ENCODE measurements around the gene SLC46A2. TPM values are rescaled to one million over a fixed set of nuclear protein-coding genes. Genes with fewer than 3 reads are reported as not detected.

The SLC46A2 gene
- polyA plus RNA-seq, 4 donors = 0.03 to 0.30 TPM; not detected in 2

DNA sequence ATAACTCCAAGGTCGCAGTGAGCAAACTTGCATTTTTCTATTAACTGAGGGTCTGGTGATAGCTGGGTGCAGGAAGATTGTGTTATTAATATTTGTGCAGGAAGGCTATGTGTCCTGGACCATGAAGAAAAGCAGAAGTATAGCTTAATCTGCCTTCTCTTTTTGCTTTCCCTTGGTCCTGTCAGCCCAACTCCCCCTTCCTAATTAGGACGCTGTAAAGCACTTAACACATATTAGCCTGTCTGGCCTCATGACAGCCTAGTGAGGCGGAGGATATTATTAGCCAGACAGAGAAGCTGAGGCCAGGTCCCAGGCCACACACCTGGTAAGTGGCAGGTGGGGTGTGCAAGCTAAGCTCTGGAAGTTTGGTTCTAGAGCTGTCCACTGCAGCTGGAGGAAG lies 29.5 kb downstream of the SLC46A2 start:
- Histone ChIP-seq H3K27me3 (ENCODE audit: control insufficient read depth in 3 of 3, insufficient read depth in 3 of 3, low read length in 3 of 3) (no peaks in the 10 kb centered on the region), H3K4me3 (ENCODE audit: low read depth in 1 of 3, low read length in 3 of 3) (no peak overlapping the region), H3K4me1 (ENCODE audit: control insufficient read depth in 3 of 3, insufficient read depth in 2 of 3, low read depth in 1 of 3, low read length in 2 of 3) (no peaks in the 10 kb centered on the region), H3K36me3 (ENCODE audit: control insufficient read depth in 3 of 3, insufficient read depth in 2 of 3, low read depth in 1 of 3, low read length in 3 of 3) (peaks cover 0 to 52% (median 0%) of the 10 kb centered on the region in 3 donors), H3K9me3 (ENCODE audit: control insufficient read depth in 2 of 2, insufficient read depth in 1 of 2, low read depth in 1 of 2, low read length in 1 of 2) (no peaks in the 10 kb centered on the region), H3K27ac (ENCODE audit: low read depth in 1 of 3, low read length in 2 of 3) (no peak overlapping the region)
- 76 to 98% (median 82%) methylated on average over 3 of the region's 3 CpGs for WGBS, 3 donors
- FAIRE-seq (no peak), DNase-seq (no peak)

DNA sequence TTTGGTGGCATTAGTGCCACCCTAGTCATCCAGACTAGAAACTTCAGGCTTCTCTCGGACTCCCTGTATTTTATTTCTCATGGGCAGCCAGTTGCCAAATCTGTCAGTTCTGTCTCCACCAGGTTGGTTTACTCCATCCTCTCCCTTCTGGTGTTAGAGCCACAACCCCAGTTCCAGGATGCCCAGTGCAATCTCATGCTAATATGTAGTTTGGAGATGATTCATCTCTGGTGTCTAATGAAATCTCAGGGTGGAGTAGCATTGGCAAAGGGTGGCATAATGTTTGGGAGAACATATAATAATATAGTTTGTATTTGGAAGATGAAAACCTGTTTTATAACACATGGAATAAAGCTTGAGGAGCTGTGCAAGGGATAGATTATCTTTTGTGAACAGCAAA lies 30.2 kb downstream of the SLC46A2 start:
- FAIRE-seq (no peak), DNase-seq (no peak)
- H3K36me3 ChIP-seq (ENCODE audit: control insufficient read depth in 3 of 3, insufficient read depth in 2 of 3, low read depth in 1 of 3, low read length in 3 of 3) = peaks cover 0 to 55% (median 0%) of the 10 kb centered on the region in 3 donors
- H3K9me3 ChIP-seq (ENCODE audit: control insufficient read depth in 2 of 2, insufficient read depth in 1 of 2, low read depth in 1 of 2, low read length in 1 of 2) = no peaks in the 10 kb centered on the region
- H3K27me3 ChIP-seq (ENCODE audit: control insufficient read depth in 3 of 3, insufficient read depth in 3 of 3, low read length in 3 of 3) = no peaks in the 10 kb centered on the region
- H3K4me1 ChIP-seq (ENCODE audit: control insufficient read depth in 3 of 3, insufficient read depth in 2 of 3, low read depth in 1 of 3, low read length in 2 of 3) = no peaks in the 10 kb centered on the region
- no peak overlapping the region for H3K4me3 ChIP-seq (ENCODE audit: low read depth in 1 of 3, low read length in 3 of 3)
- no peak overlapping the region for H3K27ac ChIP-seq (ENCODE audit: low read depth in 1 of 3, low read length in 2 of 3)
- WGBS, 3 donors = 83 to 95% (median 94%) methylated on average over 1 of the region's 1 CpG

DNA sequence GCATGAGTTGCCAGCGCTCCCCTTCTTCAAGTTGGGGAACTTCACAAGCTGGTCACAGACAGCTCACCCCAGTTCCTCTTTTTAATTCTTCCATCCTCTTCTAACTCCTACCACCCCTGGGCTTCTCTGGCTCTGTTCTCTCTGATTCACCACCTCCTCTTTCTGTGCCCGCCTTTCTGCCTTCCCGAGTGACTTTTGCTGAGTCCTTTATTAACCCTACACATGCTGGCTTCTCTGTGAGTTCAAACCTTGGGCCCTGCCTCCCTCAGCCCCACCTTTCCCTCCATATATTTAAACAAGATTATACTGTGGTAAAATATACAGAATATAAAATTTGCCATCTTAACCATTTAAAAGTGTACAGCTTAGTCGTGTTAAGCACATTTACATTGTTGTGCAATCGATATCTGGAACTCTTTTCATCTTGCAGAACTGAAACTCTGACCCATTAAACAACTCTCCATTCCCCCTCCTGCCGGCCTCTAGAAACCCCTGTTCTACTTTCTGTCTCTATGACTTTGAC lies 32.0 kb downstream of the SLC46A2 start:
- DNase-seq = no peak

DNA sequence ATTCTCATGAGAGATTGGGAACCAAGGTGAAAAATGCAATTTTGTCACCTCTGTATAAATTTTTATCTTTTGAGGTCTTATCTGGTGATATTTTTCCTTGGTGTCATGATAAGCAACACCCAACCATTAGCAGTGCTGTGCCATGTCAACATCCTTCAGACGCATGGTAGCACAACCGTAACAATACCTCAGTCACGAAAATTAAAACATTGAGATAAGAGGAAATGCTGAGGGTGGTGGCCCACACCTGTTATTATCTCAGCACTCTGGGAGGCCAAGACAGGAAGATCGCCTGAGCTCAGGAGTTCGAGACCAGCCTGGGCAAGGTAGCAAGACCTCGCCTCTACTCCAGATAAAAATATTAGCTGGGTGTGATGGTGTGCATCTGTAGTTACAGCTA lies 32.7 kb downstream of the SLC46A2 start:
- Histone ChIP-seq H3K27me3 (ENCODE audit: control insufficient read depth in 3 of 3, insufficient read depth in 3 of 3, low read length in 3 of 3) (no peaks in the 10 kb centered on the region), H3K27ac (ENCODE audit: low read depth in 1 of 3, low read length in 2 of 3) (no peak overlapping the region), H3K4me1 (ENCODE audit: control insufficient read depth in 3 of 3, insufficient read depth in 2 of 3, low read depth in 1 of 3, low read length in 2 of 3) (no peaks in the 10 kb centered on the region), H3K36me3 (ENCODE audit: control insufficient read depth in 3 of 3, insufficient read depth in 2 of 3, low read depth in 1 of 3, low read length in 3 of 3) (peaks cover 0 to 51% (median 0%) of the 10 kb centered on the region in 3 donors), H3K4me3 (ENCODE audit: low read depth in 1 of 3, low read length in 3 of 3) (no peak overlapping the region), H3K9me3 (ENCODE audit: control insufficient read depth in 2 of 2, insufficient read depth in 1 of 2, low read depth in 1 of 2, low read length in 1 of 2) (no peaks in the 10 kb centered on the region)
- WGBS, 3 donors = 86 to 92% (median 90%) methylated on average over 6 of the region's 6 CpGs
- DNase-seq (no peak), FAIRE-seq (no peak)

More for the DNA sequence above, 32.0 kb downstream of the SLC46A2 start:
- Histone ChIP-seq H3K4me1 (ENCODE audit: control insufficient read depth in 3 of 3, insufficient read depth in 2 of 3, low read depth in 1 of 3, low read length in 2 of 3) (no peaks in the 10 kb centered on the region), H3K36me3 (ENCODE audit: control insufficient read depth in 3 of 3, insufficient read depth in 2 of 3, low read depth in 1 of 3, low read length in 3 of 3) (peaks cover 0 to 51% (median 0%) of the 10 kb centered on the region in 3 donors), H3K27ac (ENCODE audit: low read depth in 1 of 3, low read length in 2 of 3) (no peak overlapping the region), H3K4me3 (ENCODE audit: low read depth in 1 of 3, low read length in 3 of 3) (no peak overlapping the region), H3K9me3 (ENCODE audit: control insufficient read depth in 2 of 2, insufficient read depth in 1 of 2, low read depth in 1 of 2, low read length in 1 of 2) (no peaks in the 10 kb centered on the region), H3K27me3 (ENCODE audit: control insufficient read depth in 3 of 3, insufficient read depth in 3 of 3, low read length in 3 of 3) (no peaks in the 10 kb centered on the region)
- FAIRE-seq = no peak
- 56 to 68% (median 62%) methylated on average over 6 of the region's 6 CpGs for WGBS, 3 donors

DNA sequence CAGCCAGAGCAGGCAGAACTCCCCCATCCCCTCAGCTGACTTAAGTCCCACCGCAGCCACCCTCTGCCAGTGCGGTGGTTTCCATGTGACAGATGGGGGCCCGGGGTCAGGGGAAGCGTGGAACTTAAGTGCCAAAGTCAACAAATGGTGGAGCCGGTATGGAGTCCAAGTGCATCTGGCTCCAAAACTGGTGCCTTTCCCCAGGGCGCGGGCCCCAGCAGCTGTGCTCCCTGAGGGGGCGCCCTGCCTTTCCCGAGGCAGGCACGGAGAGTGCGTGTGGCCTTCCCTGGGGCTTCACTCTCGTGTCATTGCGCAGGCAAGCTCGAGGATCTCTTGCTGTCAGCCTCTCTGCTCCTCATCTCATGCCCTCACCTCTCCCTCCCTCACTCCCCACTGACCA lies 33.8 kb downstream of the SLC46A2 start:
- 85 to 91% (median 89%) methylated on average over 14 of the region's 14 CpGs for WGBS, 3 donors
- Histone ChIP-seq H3K4me1 (ENCODE audit: control insufficient read depth in 3 of 3, insufficient read depth in 2 of 3, low read depth in 1 of 3, low read length in 2 of 3) (no peaks in the 10 kb centered on the region), H3K36me3 (ENCODE audit: control insufficient read depth in 3 of 3, insufficient read depth in 2 of 3, low read depth in 1 of 3, low read length in 3 of 3) (peaks cover 0 to 50% (median 0%) of the 10 kb centered on the region in 3 donors), H3K27me3 (ENCODE audit: control insufficient read depth in 3 of 3, insufficient read depth in 3 of 3, low read length in 3 of 3) (no peaks in the 10 kb centered on the region), H3K4me3 (ENCODE audit: low read depth in 1 of 3, low read length in 3 of 3) (no peak overlapping the region), H3K27ac (ENCODE audit: low read depth in 1 of 3, low read length in 2 of 3) (no peak overlapping the region), H3K9me3 (ENCODE audit: control insufficient read depth in 2 of 2, insufficient read depth in 1 of 2, low read depth in 1 of 2, low read length in 1 of 2) (no peaks in the 10 kb centered on the region)
- DNase-seq (no peak), FAIRE-seq (no peak)

DNA sequence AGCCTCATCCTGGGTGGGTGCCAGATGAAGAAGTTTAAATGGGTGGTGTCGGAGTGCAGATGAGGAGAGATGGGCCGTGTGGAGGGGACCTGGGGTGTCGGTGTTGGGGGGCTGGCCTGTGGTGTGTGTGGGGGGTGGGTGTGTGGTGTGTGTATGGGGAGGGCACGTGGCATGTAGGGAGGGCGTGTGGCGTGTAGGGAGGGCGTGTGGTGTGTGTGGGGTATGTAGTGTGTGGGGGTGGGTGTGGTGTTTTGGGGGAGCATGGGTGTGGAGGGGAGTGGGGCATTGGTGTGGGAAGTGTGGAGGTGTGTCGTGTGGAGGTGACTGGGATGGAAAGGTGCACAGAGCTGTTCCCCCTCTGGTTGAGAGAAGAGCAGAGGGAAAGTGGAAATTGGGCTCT lies 34.5 kb downstream of the SLC46A2 start:
- Histone ChIP-seq H3K9me3 (ENCODE audit: control insufficient read depth in 2 of 2, insufficient read depth in 1 of 2, low read depth in 1 of 2, low read length in 1 of 2) (no peaks in the 10 kb centered on the region), H3K27me3 (ENCODE audit: control insufficient read depth in 3 of 3, insufficient read depth in 3 of 3, low read length in 3 of 3) (no peaks in the 10 kb centered on the region), H3K36me3 (ENCODE audit: control insufficient read depth in 3 of 3, insufficient read depth in 2 of 3, low read depth in 1 of 3, low read length in 3 of 3) (peaks cover 0 to 47% (median 0%) of the 10 kb centered on the region in 3 donors), H3K4me3 (ENCODE audit: low read depth in 1 of 3, low read length in 3 of 3) (no peak overlapping the region), H3K27ac (ENCODE audit: low read depth in 1 of 3, low read length in 2 of 3) (no peak overlapping the region), H3K4me1 (ENCODE audit: control insufficient read depth in 3 of 3, insufficient read depth in 2 of 3, low read depth in 1 of 3, low read length in 2 of 3) (no peaks in the 10 kb centered on the region)
- FAIRE-seq = no peak
- 92 to 97% (median 95%) methylated on average over 8 of the region's 8 CpGs for WGBS, 3 donors
- no peak for DNase-seq

DNA sequence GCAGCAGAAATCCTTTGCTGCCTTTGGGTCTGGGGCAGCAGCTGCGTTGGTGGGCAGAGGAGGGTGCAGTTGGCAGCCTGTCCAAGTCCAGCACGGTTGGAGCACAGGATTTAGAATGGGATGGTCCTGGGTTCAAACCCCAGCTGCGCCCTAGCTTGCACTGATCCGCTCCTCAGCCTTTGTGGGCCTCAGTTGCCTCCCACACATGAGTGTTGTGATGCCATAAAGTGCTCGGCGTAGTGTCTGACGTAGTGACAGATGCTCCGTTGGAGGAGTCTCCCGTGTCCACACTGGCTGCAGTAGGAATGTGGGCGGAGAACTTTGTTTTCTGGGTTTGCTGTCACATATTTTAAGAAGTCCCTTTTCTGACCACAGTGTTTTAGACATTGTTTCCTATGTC lies 36.0 kb downstream of the SLC46A2 start:
- no peaks in the 10 kb centered on the region for H3K4me1 ChIP-seq (ENCODE audit: control insufficient read depth in 3 of 3, insufficient read depth in 2 of 3, low read depth in 1 of 3, low read length in 2 of 3)
- 90 to 94% (median 90%) methylated on average over 10 of the region's 10 CpGs for WGBS, 3 donors
- H3K4me3 ChIP-seq (ENCODE audit: low read depth in 1 of 3, low read length in 3 of 3) = no peak overlapping the region
- no peaks in the 10 kb centered on the region for H3K9me3 ChIP-seq (ENCODE audit: control insufficient read depth in 2 of 2, insufficient read depth in 1 of 2, low read depth in 1 of 2, low read length in 1 of 2)
- H3K36me3 ChIP-seq (ENCODE audit: control insufficient read depth in 3 of 3, insufficient read depth in 2 of 3, low read depth in 1 of 3, low read length in 3 of 3) = peaks cover 0 to 51% (median 4%) of the 10 kb centered on the region in 3 donors
- FAIRE-seq (no peak), DNase-seq (no peak)
- H3K27ac ChIP-seq (ENCODE audit: low read depth in 1 of 3, low read length in 2 of 3) = no peak overlapping the region
- no peaks in the 10 kb centered on the region for H3K27me3 ChIP-seq (ENCODE audit: control insufficient read depth in 3 of 3, insufficient read depth in 3 of 3, low read length in 3 of 3)

DNA sequence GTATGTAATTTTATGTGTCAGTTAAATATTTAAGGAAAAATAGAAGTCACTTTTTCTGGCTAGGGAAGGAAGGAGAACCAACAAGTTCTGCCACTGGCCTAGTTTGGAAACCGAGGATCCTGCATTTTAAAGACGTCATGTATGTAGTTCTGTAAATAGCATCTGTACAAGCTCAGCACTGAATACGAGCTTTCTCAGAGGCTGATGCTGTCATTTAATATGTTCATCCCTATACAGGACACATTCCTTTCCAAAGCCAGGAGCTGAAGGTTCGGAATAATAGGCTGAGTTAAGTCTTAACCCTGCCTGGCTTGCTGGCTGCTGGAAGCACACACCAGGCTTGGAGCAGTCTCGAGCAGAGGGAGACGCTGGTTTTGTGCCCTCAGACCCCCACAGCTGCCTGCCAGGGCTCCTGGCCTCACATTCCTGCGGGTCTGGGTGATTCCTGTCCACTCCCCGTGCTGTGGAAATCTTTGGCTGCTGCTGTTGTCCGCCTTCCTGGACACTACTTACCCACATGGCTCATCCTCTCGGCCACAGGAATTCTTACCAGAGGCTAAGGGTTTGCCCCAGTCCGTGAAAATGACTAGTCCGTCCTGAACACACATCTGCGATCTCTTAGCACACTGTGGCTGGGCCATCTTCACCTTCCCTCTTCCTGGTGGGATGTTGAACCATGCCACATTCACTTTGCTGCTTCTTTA lies 36.6 kb downstream of the SLC46A2 start:
- Histone ChIP-seq H3K4me1 (ENCODE audit: control insufficient read depth in 3 of 3, insufficient read depth in 2 of 3, low read depth in 1 of 3, low read length in 2 of 3) (no peaks in the 10 kb centered on the region), H3K27ac (ENCODE audit: low read depth in 1 of 3, low read length in 2 of 3) (no peak overlapping the region), H3K27me3 (ENCODE audit: control insufficient read depth in 3 of 3, insufficient read depth in 3 of 3, low read length in 3 of 3) (no peaks in the 10 kb centered on the region), H3K36me3 (ENCODE audit: control insufficient read depth in 3 of 3, insufficient read depth in 2 of 3, low read depth in 1 of 3, low read length in 3 of 3) (peaks cover 0 to 53% (median 4%) of the 10 kb centered on the region in 3 donors), H3K4me3 (ENCODE audit: low read depth in 1 of 3, low read length in 3 of 3) (no peak overlapping the region), H3K9me3 (ENCODE audit: control insufficient read depth in 2 of 2, insufficient read depth in 1 of 2, low read depth in 1 of 2, low read length in 1 of 2) (no peaks in the 10 kb centered on the region)
- FAIRE-seq = no peak
- 80 to 89% (median 83%) methylated on average over 13 of the region's 13 CpGs for WGBS, 3 donors
- no peak for DNase-seq
